Bronchus fibroblast of lung (primary cell): Measurements from ENCODE around the gene TSPY4. TPM values are rescaled to one million over a fixed set of nuclear protein-coding genes. Genes with fewer than 3 reads are reported as not detected.

Experiments used
- total RNA-seq: library from RNA; depleted of rRNA; stranded (reverse); fragments of >200 nt; gene quantifications from 2 replicates; pipeline ENCODE4 v1.2.3, GENCODE V29; 2015

TSPY4 gene, protein sequence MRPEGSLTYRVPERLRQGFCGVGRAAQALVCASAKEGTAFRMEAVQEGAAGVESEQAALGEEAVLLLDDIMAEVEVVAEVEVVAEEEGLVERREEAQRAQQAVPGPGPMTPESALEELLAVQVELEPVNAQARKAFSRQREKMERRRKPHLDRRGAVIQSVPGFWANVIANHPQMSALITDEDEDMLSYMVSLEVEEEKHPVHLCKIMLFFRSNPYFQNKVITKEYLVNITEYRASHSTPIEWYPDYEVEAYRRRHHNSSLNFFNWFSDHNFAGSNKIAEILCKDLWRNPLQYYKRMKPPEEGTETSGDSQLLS
- total RNA-seq, result not detected in 2 replicates

DNA sequence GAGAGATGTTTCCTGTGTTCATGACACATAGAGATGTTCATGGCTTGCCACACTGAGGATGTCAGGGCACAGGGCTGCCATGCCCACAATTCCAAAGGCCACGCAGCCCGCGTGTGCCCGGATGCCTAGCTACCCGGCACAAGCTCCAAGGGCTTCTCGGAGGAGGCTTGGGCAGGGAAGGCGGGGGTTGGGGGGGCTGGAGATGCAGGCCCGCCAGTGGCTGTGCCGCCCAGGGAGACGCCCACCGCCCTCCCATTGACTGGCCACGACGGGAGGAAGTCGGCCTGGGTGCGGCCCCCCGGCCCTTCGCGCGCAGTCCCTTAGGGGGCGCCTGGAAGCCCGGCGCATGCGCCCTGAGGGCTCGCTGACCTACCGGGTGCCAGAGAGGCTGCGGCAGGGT, at the start of gene TSPY4:
Gene TSPY4, plus strand, starts transcription at position 301 of the 400 bp plus-strand sequence. Its CDS starts 46 bp downstream, at position 347.

DNA sequence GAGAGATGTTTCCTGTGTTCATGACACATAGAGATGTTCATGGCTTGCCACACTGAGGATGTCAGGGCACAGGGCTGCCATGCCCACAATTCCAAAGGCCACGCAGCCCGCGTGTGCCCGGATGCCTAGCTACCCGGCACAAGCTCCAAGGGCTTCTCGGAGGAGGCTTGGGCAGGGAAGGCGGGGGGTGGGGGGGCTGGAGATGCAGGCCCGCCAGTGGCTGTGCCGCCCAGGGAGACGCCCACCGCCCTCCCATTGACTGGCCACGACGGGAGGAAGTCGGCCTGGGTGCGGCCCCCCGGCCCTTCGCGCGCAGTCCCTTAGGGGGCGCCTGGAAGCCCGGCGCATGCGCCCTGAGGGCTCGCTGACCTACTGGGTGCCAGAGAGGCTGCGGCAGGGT, 20.2 kb downstream of the TSPY4 start, which contains the start of gene TSPY8:
Gene TSPY8, plus strand, starts transcription at position 301 of the 400 bp plus-strand sequence. Its CDS starts 46 bp downstream, at position 347.

Other genes starting within 250 kb of the TSPY4 start
- gene TSPY8, start 20.3 kb downstream of the TSPY4 start, total RNA-seq, result not detected in 2 replicates
- gene TSPY3, start 61.0 kb downstream of the TSPY4 start, total RNA-seq, result not detected in 2 replicates
- gene TSPY1, start 129.5 kb downstream of the TSPY4 start, total RNA-seq, result not detected in 2 replicates
- not detected in 2 replicates for gene TSPY9, start 149.8 kb downstream of the TSPY4 start, total RNA-seq
- not detected in 2 replicates for gene TSPY10, start 190.4 kb downstream of the TSPY4 start, total RNA-seq